Liver (tissue), 9 donors: ENCODE data around the gene HLCS. TPM values are rescaled to one million over a fixed set of nuclear protein-coding genes. Genes with fewer than 3 reads are reported as not detected.

Experiments
- DNase-seq: peaks from one replicate; pipeline ENCODE4 v3.0.0-alpha.2; 2017; ENCODE audit warnings: low spot score
- H3K27ac ChIP-seq, 2 donors: one replicate each; pipeline ENCODE4 v1.7.0; 2013; ENCODE audit warnings: inconsistent platforms in 2 of 2, low read length in 2 of 2, control low read depth in 1 of 2, low read depth in 1 of 2, mild to moderate bottlenecking in 1 of 2
- H3K27me3 ChIP-seq, 4 donors: one replicate each; pipeline versions ENCODE4 v1.6.1 to v1.7.0; 2013; ENCODE audit warnings: low read length in 3 of 4, inconsistent platforms in 1 of 4, mild to moderate bottlenecking in 1 of 4, moderate library complexity in 1 of 4; ENCODE audit not compliant: control insufficient read depth in 4 of 4, insufficient read depth in 4 of 4
- H3K36me3 ChIP-seq, 4 donors: one replicate each; pipeline versions ENCODE4 v1.6.1 to v1.7.0; 2013; ENCODE audit warnings: low read length in 3 of 4, mild to moderate bottlenecking in 3 of 4, low read depth in 1 of 4, moderate library complexity in 1 of 4; ENCODE audit not compliant: control insufficient read depth in 4 of 4, insufficient read depth in 3 of 4
- H3K4me1 ChIP-seq, 4 donors: one replicate each; pipeline versions ENCODE4 v1.6.1 to v1.7.0; 2013; ENCODE audit warnings: low read length in 3 of 4, mild to moderate bottlenecking in 3 of 4, moderate library complexity in 1 of 4; ENCODE audit not compliant: control insufficient read depth in 4 of 4, insufficient read depth in 4 of 4
- H3K4me3 ChIP-seq, 3 donors: one replicate each; pipeline versions ENCODE4 v1.6.1 to v1.7.0; 2013; ENCODE audit warnings: low read length in 3 of 3, control low read depth in 1 of 3, low read depth in 1 of 3, mild to moderate bottlenecking in 1 of 3
- H3K9ac ChIP-seq, 2 donors: one replicate each; pipeline ENCODE4 v1.7.0; 2013; ENCODE audit warnings: low read length in 2 of 2, mild to moderate bottlenecking in 2 of 2, moderate library complexity in 2 of 2, control low read depth in 1 of 2, low read depth in 1 of 2
- H3K9me3 ChIP-seq, 4 donors: one replicate each; pipeline versions ENCODE4 v1.6.1 to v1.7.0; 2013; ENCODE audit warnings: low read length in 3 of 4; ENCODE audit not compliant: control insufficient read depth in 4 of 4
- ATF3 ChIP-seq: IDR thresholded peaks from 2 replicates; pipeline ENCODE4 v1.6.1; 2016; ENCODE audit warnings: antibody characterized with exemption
- EGR1 ChIP-seq, 2 donors: IDR thresholded peaks; 2 replicates each; pipeline ENCODE4 v1.6.1; 2016 to 2018; ENCODE audit warnings: antibody characterized with exemption in 2 of 2, low read depth in 2 of 2
- FOXA1 ChIP-seq: IDR thresholded peaks from 2 replicates; pipeline ENCODE4 v1.6.1; 2016; ENCODE audit warnings: antibody characterized with exemption
- FOXA2 ChIP-seq: IDR thresholded peaks from 2 replicates; pipeline ENCODE4 v1.6.1; 2016; ENCODE audit warnings: antibody characterized with exemption
- GABPA ChIP-seq, 2 donors: IDR thresholded peaks in 1 of 2; conservative IDR thresholded peaks in 1 of 2; 2 replicates each; pipeline ENCODE4 v1.6.1; 2016; ENCODE audit warnings: antibody characterized with exemption in 2 of 2, mild to moderate bottlenecking in 1 of 2, moderate library complexity in 1 of 2
- HNF4A ChIP-seq, 2 donors: conservative IDR thresholded peaks; 2 replicates each; pipeline ENCODE4 v1.6.1; 2016; ENCODE audit warnings: antibody characterized with exemption in 2 of 2, mild to moderate bottlenecking in 2 of 2
- HNF4G ChIP-seq: IDR thresholded peaks from 2 replicates; pipeline ENCODE4 v1.6.1; 2016; ENCODE audit warnings: antibody characterized with exemption
- JUND ChIP-seq, 2 donors: IDR thresholded peaks; 2 replicates each; pipeline ENCODE4 v1.6.1; 2016; ENCODE audit warnings: antibody characterized with exemption in 2 of 2
- NR2F2 ChIP-seq: IDR thresholded peaks from 2 replicates; pipeline ENCODE4 v1.6.1; 2016; ENCODE audit warnings: antibody characterized with exemption
- RAD21 ChIP-seq, 2 donors: IDR thresholded peaks; 2 replicates each; pipeline ENCODE4 v1.6.1; 2016; ENCODE audit warnings: antibody characterized with exemption in 2 of 2, mild to moderate bottlenecking in 2 of 2
- RXRA ChIP-seq, 2 donors: IDR thresholded peaks; 2 replicates each; pipeline ENCODE4 v1.6.1; 2017 to 2018; ENCODE audit warnings: antibody characterized with exemption in 2 of 2, mild to moderate bottlenecking in 1 of 2
- YY1 ChIP-seq: IDR thresholded peaks from 2 replicates; pipeline ENCODE4 v1.6.1; 2016; ENCODE audit warnings: antibody characterized with exemption, mild to moderate bottlenecking
- ZBTB33 ChIP-seq: IDR thresholded peaks from 2 replicates; pipeline ENCODE4 v1.6.1; 2016; ENCODE audit warnings: antibody characterized with exemption
- WGBS: extraction: QIAGEN DNeasy Blood & Tissue Kit; methylation state at CpG from one replicate; pipeline ENCODE4 v1.1.7; 2013; 5-methylcytosine and 5-hydroxymethylcytosine counted together
- polyA plus RNA-seq, 2 donors: library from polyadenylated mRNA; stranded (reverse) in 1 of 2; unstranded in 1 of 2; fragments of 200-250 nt in 1 of 2; fragments of >200 nt in 1 of 2; fragmentation: Nextera tagmentation in 1 of 2; extraction: Ambion mirVana in 1 of 2; gene quantifications; one replicate each; pipeline versions ENCODE4 v1.2.1 to v1.2.3, GENCODE V29; 2013 to 2015
- total RNA-seq, 2 donors: library from RNA; depleted of rRNA; stranded (reverse); fragments of >200 nt; gene quantifications; one replicate each; pipeline ENCODE4 v1.2.3, GENCODE V29; 2014
- TF ChIP-seq, protein P1 (sequence below): fragments of 150-350 bp; IDR thresholded peaks from 2 replicates; pipeline ENCODE4 v1.5.1; 2017; ENCODE audit warnings: improper control_type of control experiment, low read depth, low read length; ENCODE audit not compliant: missing input control
- donor health status: healthy.
- donor health status: healthy.
- donor health status: healthy.
- donor health status: healthy.
- donor health status: healthy.

The HLCS gene
- total and polyA plus RNA-seq, 4 donors, result 6.6 to 22.5 (median 8.3) TPM

DNA sequence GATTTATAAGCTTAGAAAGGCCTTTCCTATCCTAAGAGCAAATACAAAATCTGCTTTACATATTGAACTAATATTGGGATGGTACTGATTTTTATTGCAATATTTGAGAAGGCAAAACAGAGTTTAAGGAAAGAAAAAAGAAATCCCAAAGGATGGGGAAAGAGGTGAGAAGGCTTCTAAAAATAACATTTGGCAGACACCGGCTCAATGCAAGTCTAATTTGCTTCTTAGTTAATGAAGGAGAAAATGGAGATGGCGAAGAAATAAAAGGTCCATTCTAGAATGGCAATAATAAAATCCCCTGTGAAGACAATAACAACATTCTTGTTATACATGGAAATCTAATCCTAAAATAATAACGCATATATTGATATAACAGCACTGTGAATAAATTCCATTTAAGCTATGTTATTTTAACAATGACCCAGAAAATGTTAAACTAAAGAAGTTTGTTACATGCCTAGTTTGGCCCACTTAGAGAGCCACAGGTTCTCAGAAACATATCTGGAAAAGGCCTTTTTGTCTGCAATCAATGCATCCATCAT, 117.7 kb downstream of the HLCS start (continued):
- TF ChIP-seq RAD21 (IDR thresholded peaks at IDR 0.05) (no peak), ZBTB33 (no peak), HNF4A (conservative IDR thresholded peaks at IDR 0.05) (no peak), GABPA (IDR thresholded peaks at IDR 0.05 in 1 of 2, conservative IDR thresholded peaks at IDR 0.05 in 1 of 2) (no peak), FOXA1 (no peak), JUND (IDR thresholded peaks at IDR 0.05) (no peak), NR2F2 (no peak)

- no peaks in the 10 kb centered on the region for H3K4me1 ChIP-seq
- 64% methylated on average over 5 of the region's 5 CpGs for WGBS
These were observed 119.3 kb downstream of the HLCS start for GRCh38 chr21:36847189-36847588.

GRCh38 chr21:36846631-36847030, 119.8 kb downstream of the HLCS start:
- Histone ChIP-seq H3K27me3 (no peaks in the 10 kb centered on the region), H3K4me3 (no peak overlapping the region), H3K36me3 (peaks cover 0 to 2% (median 0%) of the 10 kb centered on the region in 4 donors), H3K27ac (no peak overlapping the region), H3K9ac (no peak overlapping the region), H3K9me3 (no peaks in the 10 kb centered on the region), H3K4me1 (no peaks in the 10 kb centered on the region)
- DNase-seq, result no peak
- 88% methylated on average over 4 of the region's 4 CpGs for WGBS
- TF ChIP-seq EGR1 (IDR thresholded peaks at IDR 0.05; ENCODE audit: low read depth in 2 of 2), result no peak
- TF ChIP-seq HNF4G, result no peak
- TF ChIP-seq YY1, result no peak

More at GRCh38 chr21:36847189-36847588, 119.3 kb downstream of the HLCS start:
- Histone ChIP-seq H3K9ac (no peak overlapping the region), H3K27me3 (no peaks in the 10 kb centered on the region), H3K27ac (no peak overlapping the region), H3K9me3 (no peaks in the 10 kb centered on the region), H3K36me3 (peaks cover 0 to under 1% (median 0%) of the 10 kb centered on the region in 4 donors), H3K4me3 (no peak overlapping the region)
- no peak for DNase-seq
- TF ChIP-seq FOXA2 (no peak), RXRA (IDR thresholded peaks at IDR 0.05) (no peak), ATF3 (no peak), JUND (IDR thresholded peaks at IDR 0.05) (peak in 1 of 2 donors; percentile 69)

DNA sequence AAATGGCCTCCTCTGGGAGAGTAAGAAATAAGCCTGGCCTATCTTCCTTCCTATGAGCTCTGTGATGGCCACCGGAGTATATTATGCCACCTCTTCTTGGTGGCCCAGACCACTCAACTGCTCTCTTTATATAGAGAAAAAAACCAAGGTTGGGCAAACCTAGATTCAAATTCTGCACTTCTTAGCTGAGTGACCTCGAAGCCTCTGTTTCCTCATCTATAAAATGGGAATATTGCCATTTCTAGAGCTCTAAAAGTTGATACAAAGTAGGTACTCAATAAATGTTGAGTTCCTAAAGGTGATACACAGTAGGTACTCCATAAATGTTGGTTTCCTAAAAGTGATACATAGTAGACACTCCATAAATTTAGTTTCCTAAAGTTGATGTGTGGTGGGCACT, 120.7 kb downstream of the HLCS start:
- DNase-seq, result no peak
- Histone ChIP-seq H3K4me3 (no peak overlapping the region), H3K9me3 (no peaks in the 10 kb centered on the region), H3K9ac (no peak overlapping the region), H3K27ac (no peak overlapping the region), H3K36me3 (peaks cover 0 to 2% (median 0%) of the 10 kb centered on the region in 4 donors), H3K4me1 (no peaks in the 10 kb centered on the region), H3K27me3 (no peaks in the 10 kb centered on the region)
- 97% methylated on average over 2 of the region's 2 CpGs for WGBS
- no peak for TF ChIP-seq NR2F2
- no peak for TF ChIP-seq HNF4A (conservative IDR thresholded peaks at IDR 0.05)
- TF ChIP-seq, protein P1, sequence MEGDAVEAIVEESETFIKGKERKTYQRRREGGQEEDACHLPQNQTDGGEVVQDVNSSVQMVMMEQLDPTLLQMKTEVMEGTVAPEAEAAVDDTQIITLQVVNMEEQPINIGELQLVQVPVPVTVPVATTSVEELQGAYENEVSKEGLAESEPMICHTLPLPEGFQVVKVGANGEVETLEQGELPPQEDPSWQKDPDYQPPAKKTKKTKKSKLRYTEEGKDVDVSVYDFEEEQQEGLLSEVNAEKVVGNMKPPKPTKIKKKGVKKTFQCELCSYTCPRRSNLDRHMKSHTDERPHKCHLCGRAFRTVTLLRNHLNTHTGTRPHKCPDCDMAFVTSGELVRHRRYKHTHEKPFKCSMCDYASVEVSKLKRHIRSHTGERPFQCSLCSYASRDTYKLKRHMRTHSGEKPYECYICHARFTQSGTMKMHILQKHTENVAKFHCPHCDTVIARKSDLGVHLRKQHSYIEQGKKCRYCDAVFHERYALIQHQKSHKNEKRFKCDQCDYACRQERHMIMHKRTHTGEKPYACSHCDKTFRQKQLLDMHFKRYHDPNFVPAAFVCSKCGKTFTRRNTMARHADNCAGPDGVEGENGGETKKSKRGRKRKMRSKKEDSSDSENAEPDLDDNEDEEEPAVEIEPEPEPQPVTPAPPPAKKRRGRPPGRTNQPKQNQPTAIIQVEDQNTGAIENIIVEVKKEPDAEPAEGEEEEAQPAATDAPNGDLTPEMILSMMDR, result no peak
- no peak for TF ChIP-seq RXRA (IDR thresholded peaks at IDR 0.05)
